GM20000 (cell line): ENCODE measurements around the gene IGSF10.
"Not testable (repeated sequence)": the region's sequence is repeated elsewhere in the genome, so short reads cannot be mapped to it uniquely, and the experiment has no call there.

ENCODE experiments used
- DNase-seq: peaks from one replicate; pipeline ENCODE4 v3.0.0; 2012; ENCODE audit warnings: low spot score
- TF ChIP-seq, protein P1 (sequence below): IDR thresholded peaks from 2 replicates; pipeline ENCODE4 v1.5.1; 2012; ENCODE audit warnings: mild to moderate bottlenecking, control low read depth; ENCODE audit errors: extremely low read depth, missing control alignments

The IGSF10 gene

DNA sequence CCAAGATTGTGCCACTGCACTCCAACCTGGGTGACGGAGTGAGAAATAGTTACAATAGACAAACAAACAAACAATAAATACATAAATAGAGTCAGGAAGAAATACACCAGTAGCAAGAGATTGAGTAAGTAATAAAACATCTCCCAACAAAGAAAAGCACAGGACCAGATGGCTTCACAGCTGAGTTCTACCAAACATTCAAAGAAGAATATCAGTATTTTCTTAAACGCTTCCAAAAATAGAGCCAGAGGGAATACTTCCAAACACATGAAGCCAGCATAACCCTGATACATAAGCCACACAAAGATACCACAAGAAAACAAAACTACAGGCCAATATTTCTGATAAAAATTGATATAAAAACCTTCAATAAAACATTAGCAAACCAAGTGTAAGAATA, 30.7 kb upstream of the IGSF10 start:
- TF ChIP-seq, protein P1, sequence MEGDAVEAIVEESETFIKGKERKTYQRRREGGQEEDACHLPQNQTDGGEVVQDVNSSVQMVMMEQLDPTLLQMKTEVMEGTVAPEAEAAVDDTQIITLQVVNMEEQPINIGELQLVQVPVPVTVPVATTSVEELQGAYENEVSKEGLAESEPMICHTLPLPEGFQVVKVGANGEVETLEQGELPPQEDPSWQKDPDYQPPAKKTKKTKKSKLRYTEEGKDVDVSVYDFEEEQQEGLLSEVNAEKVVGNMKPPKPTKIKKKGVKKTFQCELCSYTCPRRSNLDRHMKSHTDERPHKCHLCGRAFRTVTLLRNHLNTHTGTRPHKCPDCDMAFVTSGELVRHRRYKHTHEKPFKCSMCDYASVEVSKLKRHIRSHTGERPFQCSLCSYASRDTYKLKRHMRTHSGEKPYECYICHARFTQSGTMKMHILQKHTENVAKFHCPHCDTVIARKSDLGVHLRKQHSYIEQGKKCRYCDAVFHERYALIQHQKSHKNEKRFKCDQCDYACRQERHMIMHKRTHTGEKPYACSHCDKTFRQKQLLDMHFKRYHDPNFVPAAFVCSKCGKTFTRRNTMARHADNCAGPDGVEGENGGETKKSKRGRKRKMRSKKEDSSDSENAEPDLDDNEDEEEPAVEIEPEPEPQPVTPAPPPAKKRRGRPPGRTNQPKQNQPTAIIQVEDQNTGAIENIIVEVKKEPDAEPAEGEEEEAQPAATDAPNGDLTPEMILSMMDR, result no peak
- DNase-seq, result no peak

DNA sequence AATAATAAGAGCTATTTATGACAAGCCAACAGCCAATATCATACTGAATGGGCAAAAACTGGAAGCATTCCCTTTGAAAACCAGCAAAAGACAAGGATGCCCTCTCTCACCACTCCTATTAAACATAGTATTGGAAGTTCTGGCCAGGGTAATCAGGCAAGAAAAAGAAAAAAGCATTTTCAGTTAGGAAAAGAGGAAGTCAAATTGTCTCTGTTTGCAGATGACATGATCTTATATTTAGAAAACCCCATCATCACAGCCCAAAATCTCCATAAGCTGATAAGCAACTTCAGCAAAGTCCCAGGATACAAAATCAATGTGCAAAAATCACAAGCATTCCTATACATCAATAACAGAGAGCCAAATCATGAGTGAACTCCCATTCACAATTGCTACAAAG, 27.0 kb upstream of the IGSF10 start:
- not testable (repeated sequence) for DNase-seq

DNA sequence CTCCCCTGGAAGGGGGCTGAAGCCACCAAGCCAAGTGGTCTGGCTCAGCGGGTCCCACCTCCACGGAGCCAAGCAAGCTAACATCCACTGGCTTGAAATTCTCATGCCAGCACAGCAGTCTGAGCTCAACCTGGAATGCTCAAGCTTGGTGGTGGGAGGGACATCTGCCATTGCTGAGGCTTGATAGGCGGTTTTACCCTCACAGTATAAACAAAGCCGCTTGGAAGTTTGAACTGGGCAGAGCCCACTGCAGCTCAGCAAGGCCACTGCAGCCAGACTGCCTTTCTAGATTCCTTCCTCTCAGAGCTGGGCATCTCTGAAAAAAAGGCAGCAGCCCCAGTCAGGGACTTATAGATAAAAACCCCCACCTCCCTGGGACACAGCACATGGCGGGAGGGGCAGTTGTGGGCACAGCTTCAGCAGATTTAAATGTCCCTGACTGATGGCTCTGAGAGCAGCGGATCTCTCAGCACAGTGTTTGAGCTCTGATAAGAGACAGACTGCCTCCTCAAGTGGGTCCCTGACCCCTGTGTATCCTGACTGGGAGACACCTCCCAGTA, 23.2 kb upstream of the IGSF10 start:
- TF ChIP-seq, protein P1, result no peak
- no peak for DNase-seq

DNA sequence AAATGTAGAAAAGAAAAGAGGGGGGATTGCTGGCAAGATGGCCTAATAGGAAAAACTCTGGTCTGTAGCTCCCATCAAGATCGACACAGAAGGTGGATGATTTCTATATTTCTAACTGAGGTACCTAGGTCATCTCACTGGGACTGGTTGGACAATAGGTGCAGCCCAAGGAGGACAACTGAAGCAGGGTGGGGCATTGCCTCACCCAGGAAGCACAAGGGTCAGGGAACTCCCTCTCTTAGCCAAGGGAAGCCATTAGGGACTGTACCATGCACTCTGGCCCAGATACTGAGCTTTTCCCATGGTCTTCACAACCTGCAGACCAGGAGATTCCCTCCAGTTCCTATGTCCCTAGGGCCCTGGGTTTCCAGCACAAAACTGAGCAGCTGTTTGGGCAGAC, 22.6 kb upstream of the IGSF10 start:
- TF ChIP-seq, protein P1, result no peak
- DNase-seq, result no peak

DNA sequence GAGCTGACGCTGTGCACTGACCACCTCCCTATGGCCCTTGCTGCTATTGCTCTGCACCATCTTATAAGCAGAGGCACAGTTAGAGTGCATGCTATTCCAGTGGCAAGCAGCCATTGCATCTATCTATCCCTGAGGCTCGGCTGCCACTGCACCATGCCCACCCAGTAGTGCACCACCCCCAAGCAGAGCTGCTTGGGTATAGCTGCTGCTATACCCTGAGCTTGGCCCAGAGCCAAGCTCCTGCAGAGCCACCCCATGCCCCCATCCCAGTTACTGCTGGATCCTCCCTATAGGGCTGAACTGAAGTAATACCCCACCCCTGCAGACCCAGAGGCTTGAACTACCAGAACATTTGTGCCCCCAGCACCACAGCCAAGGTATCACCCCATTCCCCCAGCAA, 19.6 kb upstream of the IGSF10 start:
- TF ChIP-seq, protein P1, result no peak
- DNase-seq, result no peak

DNA sequence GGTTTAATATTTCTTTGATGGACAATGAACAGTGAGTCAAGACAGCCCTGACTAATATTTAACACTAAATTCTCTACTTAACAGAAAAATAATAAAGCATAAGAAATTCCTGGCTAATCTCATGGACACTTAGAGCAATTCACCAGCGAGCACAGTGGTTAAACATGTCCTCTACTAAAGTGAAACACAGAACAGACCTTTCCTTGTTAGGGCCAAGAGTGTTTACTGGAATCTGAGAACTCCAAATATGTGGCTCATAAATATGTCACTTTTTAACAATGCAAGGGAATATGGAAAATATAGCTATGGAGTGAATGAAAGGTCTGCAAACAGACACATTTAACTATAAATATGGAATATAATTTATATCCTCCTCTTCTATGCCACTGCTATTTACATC, 18.6 kb upstream of the IGSF10 start:
- DNase-seq, result no peak
- TF ChIP-seq, protein P1, result no peak

DNA sequence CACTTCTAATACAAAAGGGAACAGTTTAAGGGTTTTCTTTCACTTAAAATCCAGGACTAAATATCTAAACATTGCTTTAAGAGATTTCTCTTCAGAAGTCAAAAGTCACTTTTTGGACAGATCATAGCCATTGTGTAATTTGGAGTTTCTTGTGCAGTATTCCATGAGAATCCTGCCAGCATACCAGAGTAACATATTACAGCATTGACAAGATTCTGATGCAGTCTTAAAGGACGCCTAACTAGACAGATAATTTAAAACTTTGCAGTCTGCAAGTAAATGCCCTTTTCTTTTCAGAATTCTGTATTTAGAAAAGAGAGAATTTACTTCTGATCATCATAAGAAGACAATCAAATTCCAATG, 17.5 kb upstream of the IGSF10 start:
- no peak for DNase-seq
- TF ChIP-seq, protein P1, result no peak

DNA sequence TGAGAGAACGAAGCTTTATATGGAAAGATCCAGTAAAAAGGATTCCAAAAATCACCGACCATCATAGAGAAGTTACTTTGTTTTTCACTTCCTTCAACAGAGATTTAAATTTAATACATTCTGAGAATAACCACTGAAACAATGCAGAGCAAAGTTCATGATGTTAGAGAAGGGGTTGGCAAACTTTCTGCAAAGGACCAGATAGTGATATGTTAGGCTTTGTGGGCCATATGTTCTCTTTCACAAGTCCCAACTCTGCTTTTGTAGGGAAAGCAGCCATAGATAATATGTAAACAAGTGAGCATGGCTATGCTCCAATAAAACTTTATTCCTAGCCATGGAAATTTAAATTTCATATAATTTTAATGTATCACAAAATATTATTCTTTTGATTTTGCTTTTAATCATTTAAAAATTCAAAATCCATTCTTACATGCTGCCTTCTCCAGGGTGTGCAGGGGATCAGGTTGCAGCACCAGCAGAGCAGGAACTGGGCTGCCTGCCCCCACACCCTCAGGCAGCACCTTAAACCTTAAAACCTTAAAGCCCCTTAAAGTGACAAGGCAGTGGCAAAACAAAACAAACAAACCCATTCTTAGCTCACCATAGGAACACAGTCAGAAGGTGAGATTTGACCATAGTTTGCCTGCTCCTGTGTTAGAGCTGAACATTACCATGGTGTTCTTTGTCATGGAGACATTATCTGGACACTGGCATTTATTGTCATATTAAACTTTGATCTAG, 16.9 kb upstream of the IGSF10 start:
- no peak for DNase-seq
- TF ChIP-seq, protein P1, result no peak
